ENCODE measurements around the gene IER2.

IER2 gene

GRCh38 chr19:13138171-13138915, 11.9 kb upstream of the IER2 start:
- no peak for DNase-seq

- no peak for DNase-seq
Observed at GRCh38 chr19:13138916-13139198, 11.4 kb upstream of the IER2 start.

- no peak for DNase-seq
Observed at GRCh38 chr19:13139633-13140311, 10.4 kb upstream of the IER2 start.

- no peak for DNase-seq
Observed at GRCh38 chr19:13146763-13147563, 3.2 kb upstream of the IER2 start.

- DNase-seq: peak in 2 of 56 donors; percentile 30 to 39
Observed at GRCh38 chr19:13149173-13149627, 1.0 kb upstream of the IER2 start.

- peak in 15 of 56 donors; percentile 32 to 64 (median 48) for DNase-seq
Observed at GRCh38 chr19:13149628-13150186, 504 bp upstream of the IER2 start.

GRCh38 chr19:13150931-13151604, 857 bp downstream of the IER2 start:
- peak in 8 of 56 donors; percentile 35 to 60 (median 43) for DNase-seq

- DNase-seq: peak; percentile 61 to 99 (median 95)
Observed at GRCh38 chr19:13151605-13152355, 1.6 kb downstream of the IER2 start.

- peak in 1 of 56 donors; percentile 71 for DNase-seq
Observed at GRCh38 chr19:13152356-13152973, 2.3 kb downstream of the IER2 start.

- peak in 55 of 56 donors; percentile 66 to 97 (median 90) for DNase-seq
Observed at GRCh38 chr19:13152974-13153568, 2.9 kb downstream of the IER2 start.

- peak in 3 of 56 donors; percentile 32 to 42 (median 38) for DNase-seq
Observed at GRCh38 chr19:13153569-13154240, 3.5 kb downstream of the IER2 start.

- peak in 29 of 56 donors; percentile 5 to 68 (median 32) for DNase-seq
Observed at GRCh38 chr19:13154241-13154778, 4.1 kb downstream of the IER2 start.

- peak in 17 of 56 donors; percentile 7 to 60 (median 34) for DNase-seq
Observed at GRCh38 chr19:13154911-13155471, 4.8 kb downstream of the IER2 start.

- peak in 24 of 56 donors; percentile 9 to 60 (median 32) for DNase-seq
Observed at GRCh38 chr19:13155472-13156359, 5.5 kb downstream of the IER2 start.

- DNase-seq: no peak
Observed at GRCh38 chr19:13159713-13160112, 9.5 kb downstream of the IER2 start.

GRCh38 chr19:13160557-13160956, 10.3 kb downstream of the IER2 start:
- no peak for DNase-seq
